Measurements from ENCODE around the gene PDE3B.
"Not testable (repeated sequence)": the region's sequence is repeated elsewhere in the genome, so short reads cannot be mapped to it uniquely, and the experiment has no call there.

The PDE3B gene

GRCh38 chr11:14643697-14644225 is at the start of gene PDE3B:
PDE3B (plus strand) TSS chr11:14643804; CDS start chr11:14644076, 272 bp downstream.
- peak; percentile 66 for DNase-seq

GRCh38 chr11:14595261-14595660 is 48.3 kb upstream of the PDE3B start:
- not testable (repeated sequence) for DNase-seq

- no peak for DNase-seq
Measured at GRCh38 chr11:14607713-14608112, 35.9 kb upstream of the PDE3B start.

- DNase-seq, result no peak
Measured at GRCh38 chr11:14609902-14610301, 33.7 kb upstream of the PDE3B start.

- no peak for DNase-seq
Measured at GRCh38 chr11:14611939-14612338, 31.7 kb upstream of the PDE3B start.

GRCh38 chr11:14612694-14613093 is 30.9 kb upstream of the PDE3B start:
- no peak for DNase-seq

GRCh38 chr11:14614091-14614622 is 29.4 kb upstream of the PDE3B start:
- no peak for DNase-seq

- DNase-seq, result no peak
Measured at GRCh38 chr11:14617241-14618027, 26.2 kb upstream of the PDE3B start.

GRCh38 chr11:14618060-14618459 is 25.5 kb upstream of the PDE3B start:
- DNase-seq, result no peak

- DNase-seq, result no peak
Measured at GRCh38 chr11:14619603-14620531, 23.7 kb upstream of the PDE3B start.

- DNase-seq, result no peak
Measured at GRCh38 chr11:14622223-14622954, 21.2 kb upstream of the PDE3B start.

- no peak for DNase-seq
Measured at GRCh38 chr11:14623036-14623435, 20.6 kb upstream of the PDE3B start.

- DNase-seq, result no peak
Measured at GRCh38 chr11:14625586-14626205, 17.9 kb upstream of the PDE3B start.

- DNase-seq, result no peak
Measured at GRCh38 chr11:14626650-14627049, 17.0 kb upstream of the PDE3B start.

GRCh38 chr11:14633506-14634224 is 9.9 kb upstream of the PDE3B start:
- DNase-seq, result not testable (repeated sequence)

- no peak for DNase-seq
Measured at GRCh38 chr11:14634813-14635212, 8.8 kb upstream of the PDE3B start.

GRCh38 chr11:14635546-14635945 is 8.1 kb upstream of the PDE3B start:
- DNase-seq, result no peak

- DNase-seq, result no peak
Measured at GRCh38 chr11:14636119-14636518, 7.5 kb upstream of the PDE3B start.

GRCh38 chr11:14637868-14638409 is 5.7 kb upstream of the PDE3B start:
- no peak for DNase-seq

GRCh38 chr11:14638561-14638960 is 5.0 kb upstream of the PDE3B start:
- DNase-seq, result no peak

GRCh38 chr11:14641801-14642200 is 1.8 kb upstream of the PDE3B start:
- no peak for DNase-seq
